ENCODE measurements around the gene TMEM181. TPM values are rescaled to one million over a fixed set of nuclear protein-coding genes. Genes with fewer than 3 reads are reported as not detected.

TMEM181 gene
- total RNA-seq, 2 donors from 2014 or later: 21.2 to 21.8 TPM

DNA sequence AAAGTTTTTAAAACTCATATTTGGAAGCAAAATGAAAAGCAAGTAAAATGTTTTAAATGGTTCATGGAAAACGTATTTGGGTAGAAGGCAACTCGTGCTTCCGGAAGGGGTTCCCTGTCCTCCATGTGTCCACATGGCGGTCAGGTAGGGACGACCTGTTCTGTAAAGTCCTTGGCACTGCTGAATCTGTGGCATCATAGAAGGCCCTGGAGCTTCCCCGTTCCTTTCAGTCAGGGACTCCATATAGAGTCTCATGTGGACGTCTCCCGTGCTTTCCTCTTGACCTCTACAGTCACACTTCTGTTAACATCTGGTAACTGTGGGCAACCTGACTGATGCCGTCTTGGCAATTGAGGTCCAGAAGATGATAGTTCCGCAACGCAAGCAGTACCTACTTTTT is 73.2 kb downstream of the TMEM181 start:
- Mint-ChIP-seq H3K4me3 (no peak overlapping the region), H3K36me3 (ENCODE audit: low read depth) (peaks cover 59% of the 10 kb centered on the region), H3K9me3 (no peaks in the 10 kb centered on the region), H3K27ac (no peak overlapping the region), H3K4me1 (peaks cover 10% of the 10 kb centered on the region), H3K27me3 (ENCODE audit: insufficient read depth) (no peaks in the 10 kb centered on the region)
- WGBS, 2 experiments (ENCODE audit: insufficient coverage in 1 of 2, insufficient read length in 1 of 2): 95 to 100% methylated on average over 11 of the region's 11 CpGs
- Histone ChIP-seq H3K27me3 (ENCODE audit: control insufficient read depth, insufficient read depth, low read length, poor library complexity, severe bottlenecking) (no peaks in the 10 kb centered on the region), H3K9ac (ENCODE audit: extremely low read depth, low read length, poor library complexity, severe bottlenecking) (no peak overlapping the region), H3K36me3 (ENCODE audit: control insufficient read depth, insufficient read depth, low read length) (peaks cover 70% of the 10 kb centered on the region), H3K4me3 (ENCODE audit: low read length) (no peak overlapping the region), H3K9me3 (ENCODE audit: control insufficient read depth, low read length) (no peaks in the 10 kb centered on the region), H3K4me1 (ENCODE audit: control insufficient read depth, insufficient read depth, low read length) (peaks cover 4% of the 10 kb centered on the region), H3K27ac (ENCODE audit: low read depth, low read length) (no peak overlapping the region)
- no peak for DNase-seq
- TF ChIP-seq, protein P1, sequence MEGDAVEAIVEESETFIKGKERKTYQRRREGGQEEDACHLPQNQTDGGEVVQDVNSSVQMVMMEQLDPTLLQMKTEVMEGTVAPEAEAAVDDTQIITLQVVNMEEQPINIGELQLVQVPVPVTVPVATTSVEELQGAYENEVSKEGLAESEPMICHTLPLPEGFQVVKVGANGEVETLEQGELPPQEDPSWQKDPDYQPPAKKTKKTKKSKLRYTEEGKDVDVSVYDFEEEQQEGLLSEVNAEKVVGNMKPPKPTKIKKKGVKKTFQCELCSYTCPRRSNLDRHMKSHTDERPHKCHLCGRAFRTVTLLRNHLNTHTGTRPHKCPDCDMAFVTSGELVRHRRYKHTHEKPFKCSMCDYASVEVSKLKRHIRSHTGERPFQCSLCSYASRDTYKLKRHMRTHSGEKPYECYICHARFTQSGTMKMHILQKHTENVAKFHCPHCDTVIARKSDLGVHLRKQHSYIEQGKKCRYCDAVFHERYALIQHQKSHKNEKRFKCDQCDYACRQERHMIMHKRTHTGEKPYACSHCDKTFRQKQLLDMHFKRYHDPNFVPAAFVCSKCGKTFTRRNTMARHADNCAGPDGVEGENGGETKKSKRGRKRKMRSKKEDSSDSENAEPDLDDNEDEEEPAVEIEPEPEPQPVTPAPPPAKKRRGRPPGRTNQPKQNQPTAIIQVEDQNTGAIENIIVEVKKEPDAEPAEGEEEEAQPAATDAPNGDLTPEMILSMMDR (conservative IDR thresholded peaks at IDR 0.05): no peak

- TF ChIP-seq, protein P1 (conservative IDR thresholded peaks at IDR 0.05): no peak
- H3K4me1 Mint-ChIP-seq: peaks cover 18% of the 10 kb centered on the region
- H3K4me3 ChIP-seq (ENCODE audit: low read length): no peak overlapping the region
- H3K4me1 ChIP-seq (ENCODE audit: control insufficient read depth, insufficient read depth, low read length): peaks cover 4% of the 10 kb centered on the region
- no peak overlapping the region for H3K4me3 Mint-ChIP-seq
- no peaks in the 10 kb centered on the region for H3K27me3 Mint-ChIP-seq (ENCODE audit: insufficient read depth)
- WGBS, 2 experiments (ENCODE audit: insufficient coverage in 1 of 2, insufficient read length in 1 of 2): 94 to 100% methylated on average over 2 to 5 of the region's 6 CpGs
- DNase-seq: no peak
- H3K9me3 ChIP-seq (ENCODE audit: control insufficient read depth, low read length): no peaks in the 10 kb centered on the region
- no peak overlapping the region for H3K27ac Mint-ChIP-seq
- peaks cover 61% of the 10 kb centered on the region for H3K36me3 ChIP-seq (ENCODE audit: control insufficient read depth, insufficient read depth, low read length)
- no peaks in the 10 kb centered on the region for H3K9me3 Mint-ChIP-seq
- no peaks in the 10 kb centered on the region for H3K27me3 ChIP-seq (ENCODE audit: control insufficient read depth, insufficient read depth, low read length, poor library complexity, severe bottlenecking)
- H3K36me3 Mint-ChIP-seq (ENCODE audit: low read depth): peaks cover 56% of the 10 kb centered on the region
- H3K9ac ChIP-seq (ENCODE audit: extremely low read depth, low read length, poor library complexity, severe bottlenecking): no peak overlapping the region
- no peak overlapping the region for H3K27ac ChIP-seq (ENCODE audit: low read depth, low read length)
Measured at GRCh38 chr6:158634695-158635426, 75.0 kb downstream of the TMEM181 start.

GRCh38 chr6:158635427-158636073 is 75.7 kb downstream of the TMEM181 start:
- Histone ChIP-seq H3K27ac (ENCODE audit: low read depth, low read length) (no peak overlapping the region), H3K9ac (ENCODE audit: extremely low read depth, low read length, poor library complexity, severe bottlenecking) (no peak overlapping the region), H3K4me1 (ENCODE audit: control insufficient read depth, insufficient read depth, low read length) (peaks cover 4% of the 10 kb centered on the region), H3K4me3 (ENCODE audit: low read length) (no peak overlapping the region), H3K27me3 (ENCODE audit: control insufficient read depth, insufficient read depth, low read length, poor library complexity, severe bottlenecking) (no peaks in the 10 kb centered on the region), H3K36me3 (ENCODE audit: control insufficient read depth, insufficient read depth, low read length) (peaks cover 64% of the 10 kb centered on the region), H3K9me3 (ENCODE audit: control insufficient read depth, low read length) (no peaks in the 10 kb centered on the region)
- H3K27me3 Mint-ChIP-seq (ENCODE audit: insufficient read depth): no peaks in the 10 kb centered on the region
- peaks cover 54% of the 10 kb centered on the region for H3K36me3 Mint-ChIP-seq (ENCODE audit: low read depth)
- H3K4me3 Mint-ChIP-seq: no peak overlapping the region
- DNase-seq: no peak
- H3K27ac Mint-ChIP-seq: peak overlapping the region; percentile 57
- H3K4me1 Mint-ChIP-seq: peaks cover 23% of the 10 kb centered on the region
- 88 to 100% methylated on average over 1 to 6 of the region's 7 CpGs for WGBS, 2 experiments (ENCODE audit: insufficient coverage in 1 of 2, insufficient read length in 1 of 2)
- H3K9me3 Mint-ChIP-seq: no peaks in the 10 kb centered on the region
- TF ChIP-seq, protein P1 (conservative IDR thresholded peaks at IDR 0.05): no peak

All from endodermal cell (in vitro differentiated cells).